Ectodermal cell (in vitro differentiated cells): ENCODE results near the gene HOXB2.

ENCODE experiments used
- H3K27ac ChIP-seq: 2 replicates; pipeline ENCODE4 v1.7.0; 2013; ENCODE audit warnings: mild to moderate bottlenecking, low read depth, low read length; ENCODE audit not compliant: insufficient read depth, poor library complexity, severe bottlenecking
- H3K27me3 ChIP-seq: 2 replicates; pipeline ENCODE4 v1.7.0; 2013; ENCODE audit warnings: mild to moderate bottlenecking, low read length; ENCODE audit not compliant: insufficient read depth, control insufficient read depth, poor library complexity, severe bottlenecking
- H3K36me3 ChIP-seq: one replicate; pipeline ENCODE4 v1.7.0; 2013; ENCODE audit warnings: low read length; ENCODE audit not compliant: control insufficient read depth, insufficient read depth
- H3K4me1 ChIP-seq: one replicate; pipeline ENCODE4 v1.7.0; 2013; ENCODE audit warnings: low read length; ENCODE audit not compliant: control insufficient read depth, insufficient read depth
- H3K4me3 ChIP-seq: 2 replicates; pipeline ENCODE4 v1.7.0; 2013; ENCODE audit warnings: low read depth, low read length, control low read depth; ENCODE audit not compliant: insufficient read depth
- H3K9me3 ChIP-seq: 2 replicates; pipeline ENCODE4 v1.7.0; 2013; ENCODE audit warnings: mild to moderate bottlenecking, low read length, moderate library complexity; ENCODE audit not compliant: control insufficient read depth
- WGBS, 2 experiments: methylation state at CpG; one replicate each; pipeline ENCODE4 v1.1.7; 2013; ENCODE audit warnings: missing lambda C conversion rate in 2 of 2; 5-methylcytosine and 5-hydroxymethylcytosine counted together

HOXB2 gene

DNA sequence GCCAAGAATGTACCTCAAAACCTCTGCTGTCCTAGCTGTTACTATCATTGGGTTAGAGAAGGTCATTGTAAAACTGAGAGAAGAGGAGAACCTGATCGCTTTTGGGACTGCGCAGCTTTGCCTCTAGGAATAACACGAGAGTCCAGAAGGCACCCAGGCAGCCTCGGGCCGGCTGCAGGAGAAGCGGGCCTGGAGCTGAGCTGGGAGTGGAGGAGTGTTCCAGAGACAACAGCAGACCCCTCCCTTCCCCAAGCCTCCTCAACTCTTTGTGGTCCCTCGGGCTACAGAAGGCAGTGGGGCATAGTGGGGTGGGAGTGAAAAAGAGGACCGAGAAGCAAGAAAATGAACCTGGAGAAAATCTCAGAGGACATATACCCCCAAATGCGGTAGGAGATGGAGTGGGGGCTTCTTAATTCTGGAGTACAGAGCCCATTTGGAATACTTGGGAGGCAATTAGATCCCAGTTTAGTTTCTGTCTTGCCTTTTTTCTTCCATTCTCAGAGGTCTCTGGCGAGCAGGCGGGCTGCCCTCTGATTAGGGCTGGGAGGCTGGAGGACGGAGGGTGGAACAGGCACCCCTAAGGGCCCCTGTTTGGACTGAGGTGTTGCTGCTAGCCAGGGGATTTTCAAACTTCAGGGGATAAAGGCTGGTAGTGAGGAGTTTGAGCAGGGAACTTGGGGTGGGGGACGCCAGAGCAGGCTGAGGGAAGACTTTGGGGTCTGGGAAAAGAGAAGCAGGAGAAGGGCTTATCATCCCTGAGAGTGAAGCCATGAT, 13.3 kb upstream of the HOXB2 start:
- H3K36me3 ChIP-seq, result no peaks in the 10 kb centered on the region
- H3K4me1 ChIP-seq, result no peaks in the 10 kb centered on the region
- no peaks in the 10 kb centered on the region for H3K9me3 ChIP-seq
- 12 to 13% methylated on average over 13 of the region's 13 CpGs for WGBS, 2 experiments
- H3K27ac ChIP-seq, result no peak overlapping the region
- H3K4me3 ChIP-seq, result no peak overlapping the region
- peaks cover 100% of the 10 kb centered on the region for H3K27me3 ChIP-seq

DNA sequence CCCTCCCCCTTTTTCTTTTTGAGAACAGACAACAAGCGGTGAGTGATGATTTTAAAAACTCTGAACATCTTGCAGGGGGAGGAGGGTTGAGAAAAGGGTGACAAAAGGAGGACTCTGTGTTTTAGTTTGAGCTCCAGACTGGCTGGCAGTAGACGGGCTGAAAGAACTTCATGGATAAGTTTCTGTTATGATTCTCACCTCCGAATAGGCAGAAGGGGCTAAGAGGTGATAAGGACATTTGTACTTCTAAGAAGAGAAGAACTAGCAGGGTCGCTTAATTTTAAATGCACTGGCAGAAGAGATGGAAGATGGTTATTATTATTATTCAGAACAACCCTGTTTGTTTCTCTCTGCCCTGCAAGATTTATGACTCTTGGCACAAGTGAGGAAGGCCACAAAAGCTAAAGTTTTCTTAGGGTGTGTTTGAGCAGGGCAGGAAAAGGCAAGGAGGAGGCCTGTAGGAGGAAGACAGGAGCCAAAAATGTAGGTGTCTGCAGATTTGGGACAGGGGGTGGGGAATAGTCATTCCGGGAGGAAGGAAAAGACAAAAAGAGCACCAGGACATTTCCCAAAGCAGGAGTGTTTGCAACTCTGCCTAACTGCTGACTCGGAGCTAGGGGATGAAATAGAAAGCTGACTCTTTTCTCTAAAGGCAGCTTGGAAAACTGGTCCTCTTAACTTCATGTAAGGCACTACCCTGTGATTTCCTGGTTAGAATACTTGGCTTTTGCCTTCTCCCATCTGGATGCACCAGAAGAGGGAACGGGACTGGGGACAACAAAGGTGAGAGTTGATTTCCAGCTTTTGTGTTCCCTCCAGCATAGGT, 11.9 kb upstream of the HOXB2 start:
- H3K9me3 ChIP-seq, result no peaks in the 10 kb centered on the region
- no peaks in the 10 kb centered on the region for H3K36me3 ChIP-seq
- no peaks in the 10 kb centered on the region for H3K4me1 ChIP-seq
- peaks cover 100% of the 10 kb centered on the region for H3K27me3 ChIP-seq
- H3K27ac ChIP-seq, result no peak overlapping the region
- 11 to 14% methylated on average over 7 of the region's 7 CpGs for WGBS, 2 experiments
- H3K4me3 ChIP-seq, result no peak overlapping the region

DNA sequence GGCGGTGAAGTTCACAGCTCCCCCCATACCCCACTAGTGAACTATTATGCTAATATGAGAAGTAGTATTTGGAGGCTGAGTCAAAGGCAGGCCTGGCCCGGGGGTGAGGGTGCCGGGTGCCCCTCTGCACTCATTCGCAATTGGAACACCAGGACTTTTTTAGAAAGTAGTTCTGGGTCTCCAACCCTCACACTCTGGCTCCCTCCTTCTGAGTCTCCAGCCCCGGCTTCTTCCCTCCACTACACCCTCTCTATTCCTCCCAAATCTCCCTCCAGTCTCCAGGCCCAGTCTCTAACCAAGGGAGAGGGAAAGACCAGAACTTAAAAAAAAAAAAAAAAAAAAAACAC, 11.3 kb upstream of the HOXB2 start:
- peaks cover 100% of the 10 kb centered on the region for H3K27me3 ChIP-seq
- WGBS, 2 experiments, result 8% methylated on average over 4 of the region's 5 CpGs
- no peaks in the 10 kb centered on the region for H3K9me3 ChIP-seq
- H3K4me3 ChIP-seq, result no peak overlapping the region
- H3K27ac ChIP-seq, result no peak overlapping the region
- H3K36me3 ChIP-seq, result no peaks in the 10 kb centered on the region
- H3K4me1 ChIP-seq, result no peaks in the 10 kb centered on the region

DNA sequence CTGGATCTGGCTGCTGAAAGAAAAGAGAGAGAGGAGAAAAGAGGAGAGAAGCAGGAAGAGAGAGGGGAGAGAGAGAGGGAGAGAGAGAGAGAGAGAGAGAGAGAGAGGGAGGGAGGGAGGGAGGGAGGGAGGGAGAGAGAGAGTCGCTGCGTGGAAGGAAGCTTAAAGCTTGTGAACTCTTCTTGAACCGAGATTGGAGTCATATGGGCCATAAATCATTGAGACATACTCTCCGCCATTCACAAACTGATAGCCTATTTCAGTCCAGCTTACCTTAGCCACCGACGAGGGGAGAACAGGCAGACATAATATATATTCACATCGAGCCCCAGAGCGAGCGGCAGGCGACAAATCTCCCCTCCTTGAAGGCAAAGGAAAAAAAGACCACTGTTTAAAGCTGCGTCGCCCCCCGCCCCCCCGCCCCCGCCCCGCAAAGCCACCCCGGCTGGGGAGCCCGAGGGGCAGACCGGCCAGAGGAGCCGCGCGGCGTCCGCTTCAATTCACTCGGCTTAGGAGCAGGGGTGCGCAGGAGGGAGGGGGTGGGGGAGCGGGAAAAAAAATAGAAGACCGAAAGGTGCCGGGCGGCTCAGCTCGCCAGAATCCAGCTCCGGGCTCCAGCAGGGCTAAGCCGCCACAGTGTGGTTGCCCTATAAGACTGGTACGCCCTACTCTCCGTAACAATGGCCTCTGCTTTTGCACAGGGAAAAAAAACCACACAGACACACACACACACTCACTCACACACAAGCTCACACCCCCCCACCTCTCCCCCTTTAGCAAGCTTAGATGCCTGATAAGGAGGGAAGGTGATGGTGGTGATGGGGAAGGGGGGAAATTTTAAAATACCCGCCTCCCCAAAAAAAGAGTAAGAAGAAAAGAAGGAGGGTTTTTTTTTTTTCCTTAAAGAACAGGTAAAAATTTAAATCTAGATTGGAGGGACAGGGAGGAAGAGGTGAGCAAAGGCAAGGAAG, 10.6 kb upstream of the HOXB2 start:
- peaks cover 100% of the 10 kb centered on the region for H3K27me3 ChIP-seq
- H3K9me3 ChIP-seq, result no peaks in the 10 kb centered on the region
- H3K4me3 ChIP-seq, result no peak overlapping the region
- H3K27ac ChIP-seq, result no peak overlapping the region
- H3K4me1 ChIP-seq, result no peaks in the 10 kb centered on the region
- WGBS, 2 experiments, result 2% methylated on average over 36 of the region's 36 CpGs
- H3K36me3 ChIP-seq, result no peaks in the 10 kb centered on the region

DNA sequence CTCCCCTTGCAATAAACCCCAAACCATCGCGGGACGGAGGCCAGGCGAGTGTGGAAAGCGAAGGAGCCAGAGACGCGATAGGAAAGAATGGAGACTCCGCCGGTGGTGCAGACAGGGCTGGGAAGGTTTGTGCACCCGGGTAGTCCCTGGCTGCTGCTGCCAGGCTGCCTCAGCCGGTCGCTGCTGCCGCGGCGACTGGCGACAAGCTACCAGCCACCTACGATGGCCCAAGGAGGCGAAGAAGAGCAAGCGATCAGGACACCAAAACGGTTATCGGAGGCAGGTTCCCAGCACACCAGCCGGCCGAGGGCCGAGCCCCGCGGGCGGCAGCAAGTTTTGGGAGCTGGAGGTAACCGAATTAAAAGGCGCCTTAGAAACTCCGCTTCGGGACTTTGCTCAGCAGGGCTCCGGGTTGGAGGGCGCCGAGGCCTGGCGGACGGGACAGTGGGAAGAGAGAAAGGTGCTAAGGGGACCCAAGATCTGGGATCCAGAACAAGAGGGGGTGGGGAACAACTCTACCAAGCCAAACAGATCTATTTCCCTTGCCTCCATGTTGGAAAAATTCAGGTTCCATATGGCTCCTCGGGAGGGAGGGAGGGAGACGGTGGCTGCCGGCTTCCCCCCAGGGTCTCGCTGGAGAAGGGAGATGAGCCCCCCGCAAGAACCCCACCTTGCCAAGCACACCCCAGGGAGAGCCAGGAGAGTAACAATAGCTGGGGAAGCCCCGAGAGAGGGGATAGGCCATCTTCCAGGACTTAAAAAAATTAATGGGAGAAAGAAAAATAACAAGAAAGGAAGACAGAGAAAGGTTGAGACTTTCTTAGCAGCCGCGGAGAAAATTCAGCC, 9.7 kb upstream of the HOXB2 start:
- WGBS, 2 experiments, result 2 to 3% methylated on average over 44 of the region's 44 CpGs
- Histone ChIP-seq H3K4me1 (no peaks in the 10 kb centered on the region), H3K27me3 (peaks cover 100% of the 10 kb centered on the region), H3K36me3 (no peaks in the 10 kb centered on the region), H3K9me3 (no peaks in the 10 kb centered on the region), H3K4me3 (no peak overlapping the region), H3K27ac (no peak overlapping the region)

DNA sequence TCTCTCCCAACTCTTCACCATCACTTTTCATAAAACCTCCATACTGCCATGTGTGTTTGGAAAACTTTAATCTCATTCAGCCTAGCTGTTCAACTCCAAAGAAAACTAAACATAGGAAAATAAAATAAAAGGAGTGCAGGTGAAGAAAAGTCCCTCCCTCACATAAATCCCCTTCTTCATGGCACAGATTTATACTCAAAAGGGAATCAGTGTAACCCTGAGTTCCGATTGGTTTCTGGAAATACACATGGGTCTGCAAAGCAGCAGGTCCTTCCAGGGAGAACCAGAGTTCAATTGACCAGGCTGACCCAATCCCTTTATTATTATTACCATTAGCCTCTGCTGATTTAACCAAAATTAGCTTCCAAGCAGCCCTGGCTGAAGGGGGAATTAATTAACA, 8.9 kb upstream of the HOXB2 start:
- WGBS, 2 experiments, result 25 to 28% methylated on average over 1 of the region's 1 CpG
- Histone ChIP-seq H3K36me3 (no peaks in the 10 kb centered on the region), H3K27ac (no peak overlapping the region), H3K9me3 (no peaks in the 10 kb centered on the region), H3K27me3 (peaks cover 100% of the 10 kb centered on the region), H3K4me1 (no peaks in the 10 kb centered on the region), H3K4me3 (no peak overlapping the region)

DNA sequence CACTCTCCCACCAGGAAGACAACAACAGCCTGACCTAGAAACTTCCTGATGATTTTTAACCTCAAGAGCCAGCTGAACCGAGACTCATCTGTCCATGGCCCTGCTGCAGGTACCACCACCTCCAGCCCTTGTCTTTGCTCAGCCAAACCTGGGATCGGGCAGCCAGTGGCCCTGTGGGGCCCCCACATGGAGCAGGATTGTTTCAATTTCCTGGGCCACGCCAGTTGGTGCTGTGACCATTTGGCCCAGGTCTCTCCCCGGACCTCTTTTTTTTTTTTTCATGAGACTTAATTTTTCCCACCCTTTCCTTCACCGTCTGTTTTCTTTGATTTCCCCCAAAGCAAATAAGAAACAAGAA, 8.3 kb upstream of the HOXB2 start:
- H3K4me1 ChIP-seq, result no peaks in the 10 kb centered on the region
- H3K27me3 ChIP-seq, result peaks cover 100% of the 10 kb centered on the region
- no peak overlapping the region for H3K4me3 ChIP-seq
- H3K9me3 ChIP-seq, result no peaks in the 10 kb centered on the region
- 8 to 19% methylated on average over 5 of the region's 5 CpGs for whole genome bisulfite sequencing, 2 experiments
- H3K27ac ChIP-seq, result peak overlapping the region; percentile 18
- H3K36me3 ChIP-seq, result no peaks in the 10 kb centered on the region

DNA sequence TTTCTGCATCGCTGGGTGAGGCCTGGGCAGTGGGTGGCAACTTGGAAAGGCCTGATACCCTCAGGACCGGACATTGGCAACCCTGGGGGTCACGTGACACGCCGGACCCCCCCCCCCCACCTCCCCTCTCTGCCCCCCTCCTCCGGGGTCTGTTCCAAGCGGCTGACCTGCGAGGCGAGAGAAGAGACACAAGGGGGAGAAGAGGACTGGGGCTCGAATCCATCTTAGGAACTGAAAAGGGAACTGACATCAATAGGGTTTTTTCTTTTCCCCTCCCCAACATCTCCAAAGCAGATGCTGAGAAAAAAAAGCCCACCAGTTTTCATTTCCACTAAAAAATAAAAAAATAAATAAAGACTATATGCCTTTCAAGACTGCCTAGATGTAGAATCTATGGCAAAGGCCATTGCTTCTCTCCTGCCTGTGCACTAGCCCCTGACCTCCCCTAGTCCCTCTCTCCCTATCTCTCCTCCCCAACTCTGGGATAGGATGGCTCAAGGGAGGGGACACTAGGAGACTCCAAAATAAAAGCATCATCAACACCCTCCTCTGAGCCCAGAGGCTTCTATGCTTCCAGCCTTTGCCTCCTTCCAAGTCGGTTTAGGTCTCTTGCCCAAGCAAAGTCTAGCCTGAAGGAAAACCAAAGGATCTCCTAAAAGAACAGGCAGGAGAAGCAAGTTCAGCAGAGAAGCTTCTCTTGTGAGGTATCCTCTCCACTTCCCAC, 7.7 kb upstream of the HOXB2 start:
- peak overlapping the region; percentile 18 for H3K27ac ChIP-seq
- no peak overlapping the region for H3K4me3 ChIP-seq
- no peaks in the 10 kb centered on the region for H3K4me1 ChIP-seq
- no peaks in the 10 kb centered on the region for H3K36me3 ChIP-seq
- peaks cover 100% of the 10 kb centered on the region for H3K27me3 ChIP-seq
- WGBS, 2 experiments, result 1% methylated on average over 6 of the region's 11 CpGs
- H3K9me3 ChIP-seq, result no peaks in the 10 kb centered on the region
